ENCODE data around the gene PRMT9. TPM values are rescaled to one million over a fixed set of nuclear protein-coding genes. Genes with fewer than 3 reads are reported as not detected.

PRMT9 gene
- total RNA-seq, 2 experiments from 2014 or later = 12.0 to 12.5 TPM

DNA sequence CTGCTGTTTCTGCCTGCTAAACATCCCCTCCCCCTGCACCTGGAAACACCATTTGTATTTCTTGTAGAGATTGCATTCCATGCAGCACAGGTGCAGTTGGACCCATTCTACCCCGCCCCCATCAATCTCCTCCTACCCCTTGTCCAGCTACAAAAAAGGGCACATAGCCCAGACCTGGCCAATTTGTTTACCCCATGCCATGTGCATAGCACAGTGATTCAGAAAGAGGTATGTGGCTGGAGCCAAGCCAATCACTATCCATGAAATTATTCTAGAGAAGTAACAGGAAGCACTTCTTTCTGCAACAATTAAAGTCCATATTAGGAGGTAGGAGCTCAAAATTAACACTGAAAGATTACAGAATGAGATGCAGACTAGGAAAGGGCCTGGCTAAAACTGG lies 87.0 kb downstream of the PRMT9 start:
- Mint-ChIP-seq H3K9me3 (no peaks in the 10 kb centered on the region), H3K27ac (no peak overlapping the region), H3K36me3 (no peaks in the 10 kb centered on the region), H3K4me1 (peaks cover 6% of the 10 kb centered on the region), H3K4me3 (no peak overlapping the region), H3K27me3 (peaks cover 3% of the 10 kb centered on the region)
- POLR2A ChIA-PET = no interaction called here
- DNase-seq (no peak), ATAC-seq (ENCODE audit: low read depth) (no peak)

DNA sequence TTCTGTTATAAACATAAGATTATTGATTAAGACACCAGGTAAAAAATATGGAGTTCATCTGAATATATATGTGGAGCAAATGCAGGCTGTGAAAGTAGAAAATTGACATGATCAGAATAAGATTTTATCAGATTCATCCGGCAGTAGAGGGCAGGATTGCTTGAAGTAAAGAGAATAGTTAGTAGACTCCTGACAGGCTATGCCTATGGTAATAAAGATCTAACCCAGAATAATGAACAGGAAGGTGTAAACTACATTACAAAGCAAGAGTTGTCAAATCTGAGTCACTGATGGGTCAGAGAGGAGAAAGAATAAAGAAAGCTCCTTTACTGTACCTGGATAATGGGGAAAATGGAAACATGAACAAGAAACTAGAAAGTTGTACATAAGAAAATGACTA lies 87.6 kb downstream of the PRMT9 start:
- peak; percentile 61 for ATAC-seq (ENCODE audit: low read depth)
- no peak overlapping the region for H3K4me3 Mint-ChIP-seq

DNA sequence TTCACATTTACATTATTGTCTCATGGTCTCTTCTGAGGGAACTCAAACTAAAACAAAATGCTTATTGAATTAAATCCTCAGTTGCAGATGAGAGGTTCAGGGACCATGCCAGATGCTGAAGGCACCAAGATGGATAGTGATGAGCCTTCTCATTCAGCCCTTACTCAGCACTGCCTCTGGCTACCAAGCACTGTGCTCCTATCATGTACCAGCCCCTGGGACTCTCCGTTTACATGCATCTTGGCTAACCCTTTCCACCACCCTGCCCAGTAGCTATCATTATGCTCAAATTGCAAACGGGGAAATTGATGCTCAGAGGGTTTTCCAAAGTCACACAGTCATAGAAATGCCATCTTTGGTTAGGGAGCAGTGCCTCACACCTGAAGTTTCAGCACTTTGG lies 89.4 kb downstream of the PRMT9 start:
- Mint-ChIP-seq H3K27me3 (peaks cover 3% of the 10 kb centered on the region), H3K4me1 (peaks cover 8% of the 10 kb centered on the region), H3K4me3 (no peak overlapping the region), H3K36me3 (no peaks in the 10 kb centered on the region), H3K27ac (no peak overlapping the region), H3K9me3 (no peaks in the 10 kb centered on the region)
- POLR2A ChIA-PET = interaction anchor here (0.7 kb wide), 1 partner anchor 49 kb away, joined by 4 read pairs; no protein-coding TSS in a partner anchor
- DNase-seq = no peak
- no peak for ATAC-seq (ENCODE audit: low read depth)

More for the DNA sequence above, 87.6 kb downstream of the PRMT9 start:
- peaks cover 6% of the 10 kb centered on the region for H3K4me1 Mint-ChIP-seq
- POLR2A ChIA-PET = no interaction called here
- H3K27ac Mint-ChIP-seq = no peak overlapping the region
- H3K9me3 Mint-ChIP-seq = no peaks in the 10 kb centered on the region
- H3K36me3 Mint-ChIP-seq = no peaks in the 10 kb centered on the region
- no peak for DNase-seq
- H3K27me3 Mint-ChIP-seq = peaks cover 3% of the 10 kb centered on the region

DNA sequence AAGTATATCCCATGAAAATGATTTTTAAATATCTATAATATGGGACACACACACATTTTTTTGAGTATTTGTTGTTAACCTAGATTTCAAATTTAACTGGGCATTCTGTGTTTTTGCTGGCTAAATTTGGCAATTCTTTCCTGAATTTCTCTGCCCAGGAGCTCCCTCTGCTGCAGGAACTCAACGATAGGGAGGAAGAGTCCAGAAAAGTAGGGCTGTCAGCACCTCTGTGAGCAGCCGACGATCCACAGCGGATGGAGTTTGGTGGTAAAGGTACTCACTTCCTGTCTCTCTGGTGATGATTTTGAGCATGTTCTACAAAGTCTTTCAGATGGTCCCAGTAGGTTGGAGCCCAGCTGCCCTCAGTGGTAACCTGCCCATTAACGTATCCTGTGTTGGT lies 89.9 kb downstream of the PRMT9 start:
- Mint-ChIP-seq H3K27ac (no peak overlapping the region), H3K9me3 (no peaks in the 10 kb centered on the region), H3K27me3 (peaks cover 3% of the 10 kb centered on the region), H3K36me3 (no peaks in the 10 kb centered on the region), H3K4me1 (peaks cover 8% of the 10 kb centered on the region), H3K4me3 (no peak overlapping the region)
- no peak for ATAC-seq (ENCODE audit: low read depth)
- POLR2A ChIA-PET = no interaction called here
- DNase-seq = no peak

DNA sequence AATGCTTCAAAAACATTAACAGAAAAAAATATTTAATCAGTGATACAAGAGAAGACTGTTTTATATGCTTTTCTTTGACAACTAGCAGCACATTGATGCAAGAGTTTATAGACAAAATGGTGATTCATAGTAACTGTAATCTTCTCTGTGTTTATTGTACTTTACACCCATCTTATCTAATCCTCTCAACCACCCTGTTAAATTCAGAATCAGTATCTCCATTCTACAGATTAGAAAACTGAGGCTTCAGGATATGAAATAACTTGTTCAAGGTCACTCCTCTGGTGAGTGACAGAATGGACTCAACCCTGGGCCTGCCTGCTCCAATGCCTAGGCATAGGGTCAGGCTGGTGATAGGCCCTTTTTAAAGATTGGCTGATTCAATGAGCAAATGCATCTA lies 92.9 kb downstream of the PRMT9 start:
- H3K27me3 Mint-ChIP-seq = no peaks in the 10 kb centered on the region
- H3K36me3 Mint-ChIP-seq = no peaks in the 10 kb centered on the region
- DNase-seq = no peak
- H3K4me3 Mint-ChIP-seq = no peak overlapping the region
- no peak for ATAC-seq (ENCODE audit: low read depth)
- peaks cover 5% of the 10 kb centered on the region for H3K4me1 Mint-ChIP-seq
- no peaks in the 10 kb centered on the region for H3K9me3 Mint-ChIP-seq
- POLR2A ChIA-PET = no interaction called here
- H3K27ac Mint-ChIP-seq = no peak overlapping the region

DNA sequence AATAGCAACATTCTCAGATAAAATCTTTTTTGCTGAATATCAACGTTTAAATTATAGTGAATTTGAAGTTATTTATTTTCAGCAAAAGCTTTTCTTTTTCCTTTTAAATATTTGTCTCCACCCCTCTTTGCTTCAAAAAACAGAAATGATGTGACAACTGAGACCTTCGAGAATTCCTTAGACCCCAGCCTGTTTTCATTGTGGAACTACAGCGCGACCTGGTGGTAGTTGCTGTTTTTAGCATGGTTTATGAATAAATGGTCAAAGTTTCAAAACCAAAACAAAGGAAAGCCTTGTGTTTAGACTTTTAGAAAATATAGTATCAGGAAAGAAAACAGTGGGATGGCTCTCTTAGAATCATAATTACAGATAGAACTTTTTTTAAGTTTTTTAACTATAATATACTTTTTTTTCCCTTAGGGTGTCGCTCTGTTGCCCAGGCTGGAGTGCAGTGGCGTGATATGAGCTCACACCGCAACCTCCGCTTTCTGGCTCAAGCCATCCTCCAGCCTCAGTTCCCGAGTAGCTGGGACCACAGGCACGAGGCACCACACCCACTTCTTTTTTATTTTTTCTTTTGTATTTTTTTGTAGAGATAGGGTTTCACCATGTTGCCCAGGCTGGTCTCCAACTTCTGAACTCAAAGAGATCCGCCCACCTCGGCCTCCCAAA lies 93.6 kb downstream of the PRMT9 start:
- ATAC-seq (ENCODE audit: low read depth) = no peak
- Mint-ChIP-seq H3K27ac (no peak overlapping the region), H3K36me3 (no peaks in the 10 kb centered on the region), H3K27me3 (peaks cover 5% of the 10 kb centered on the region), H3K4me3 (no peak overlapping the region), H3K4me1 (peaks cover 5% of the 10 kb centered on the region), H3K9me3 (no peaks in the 10 kb centered on the region)
- DNase-seq = peak; percentile 42
- POLR2A ChIA-PET = no interaction called here

DNA sequence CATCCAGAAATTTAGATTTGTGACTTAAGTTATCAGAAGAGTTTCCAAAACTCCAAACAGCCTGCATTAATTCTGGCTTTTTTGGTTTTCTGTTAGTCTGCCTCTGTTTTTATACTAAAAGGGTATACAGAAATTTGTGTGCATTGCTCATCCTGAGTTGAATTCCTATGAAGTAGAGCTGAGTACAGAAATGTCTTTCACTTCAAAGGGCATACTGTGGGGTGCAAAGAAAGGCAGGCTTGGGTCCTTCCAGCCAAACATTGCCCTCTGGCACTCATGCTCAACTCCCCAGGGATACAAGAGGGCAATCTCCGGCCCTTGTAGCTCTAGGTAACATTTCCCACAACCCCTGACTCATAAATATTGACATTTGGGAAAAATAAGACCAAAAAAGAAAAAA lies 94.4 kb downstream of the PRMT9 start:
- Mint-ChIP-seq H3K4me3 (no peak overlapping the region), H3K27me3 (peaks cover 5% of the 10 kb centered on the region), H3K4me1 (peaks cover 5% of the 10 kb centered on the region), H3K27ac (no peak overlapping the region), H3K36me3 (no peaks in the 10 kb centered on the region), H3K9me3 (no peaks in the 10 kb centered on the region)
- POLR2A ChIA-PET = no interaction called here
- DNase-seq (no peak), ATAC-seq (ENCODE audit: low read depth) (no peak)

Other genes with a start within 250 kb of the PRMT9 start
- not detected for gene EDNRA, start 203.1 kb downstream of the PRMT9 start, total RNA-seq
- gene TMEM184C, start 66.8 kb downstream of the PRMT9 start, total RNA-seq = 10 to 100 TPM; 22.5 to 24.0 TPM
- gene ARHGAP10, start 47.9 kb upstream of the PRMT9 start, total RNA-seq = 1 to 10 TPM; 6.5 to 6.6 TPM

Data from activated naive CD8-positive, alpha-beta T cell treated with anti-CD3 and anti-CD28 coated beads, Interleukin-2, amount 10 ng/mL, durations not matched to agents 7 days and 5 days (primary cell).